NCI-H526 treated with DMSO at 0.1 percent for 48 hours (cell line): ENCODE results near the gene HPS4.

Source experiments
- DNase-seq: peaks from one replicate; lab custom pipeline; 2025; lab: John Stamatoyannopoulos, UW

Gene HPS4

DNA sequence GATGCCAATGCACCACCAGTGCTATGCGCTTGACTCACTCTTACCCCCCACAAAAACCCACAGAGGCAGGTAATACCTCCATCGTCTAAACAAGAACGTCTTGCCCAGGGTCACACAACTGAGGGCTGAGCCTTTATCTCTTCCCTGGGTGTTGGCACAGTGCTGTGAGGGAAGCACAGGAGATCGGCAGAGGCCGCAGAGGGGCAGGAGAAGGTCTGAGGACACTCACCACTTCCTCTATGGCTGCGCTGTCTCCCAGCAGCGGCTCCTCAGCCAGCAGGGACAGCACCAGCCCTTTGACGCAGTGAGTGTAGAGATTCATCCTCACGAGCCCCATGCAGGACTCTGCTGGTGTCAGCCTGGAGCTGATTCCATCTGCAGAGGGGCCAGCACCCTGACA, 19.9 kb downstream of the HPS4 start:
- DNase-seq: no peak

DNA sequence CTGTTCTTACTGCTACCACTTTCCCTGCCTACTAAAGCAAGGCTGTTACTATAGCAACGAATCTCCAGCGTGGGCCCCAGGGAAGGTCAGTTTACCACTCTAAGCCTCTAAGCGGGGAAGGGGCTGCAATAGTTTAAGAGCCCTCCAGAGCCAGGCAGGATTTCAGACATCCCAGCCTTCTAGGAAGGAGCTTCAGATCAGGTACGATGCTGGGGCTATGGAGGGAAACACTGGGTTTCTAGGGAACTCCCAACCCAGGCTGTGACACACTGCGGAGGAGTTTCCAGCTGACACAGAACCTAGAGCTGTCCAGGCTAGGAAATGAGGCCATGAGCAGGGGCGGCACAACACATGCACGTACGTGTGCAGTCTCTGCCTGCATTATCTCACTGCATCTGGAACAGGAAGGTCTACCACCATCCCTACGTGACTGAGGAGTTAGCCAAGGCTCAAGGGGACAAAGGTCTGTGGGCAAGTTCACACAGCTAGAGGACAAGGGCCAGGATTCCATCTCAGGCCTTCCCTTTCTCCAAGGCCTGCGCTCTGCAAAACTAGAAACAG, 20.4 kb downstream of the HPS4 start:
- no peak for DNase-seq

DNA sequence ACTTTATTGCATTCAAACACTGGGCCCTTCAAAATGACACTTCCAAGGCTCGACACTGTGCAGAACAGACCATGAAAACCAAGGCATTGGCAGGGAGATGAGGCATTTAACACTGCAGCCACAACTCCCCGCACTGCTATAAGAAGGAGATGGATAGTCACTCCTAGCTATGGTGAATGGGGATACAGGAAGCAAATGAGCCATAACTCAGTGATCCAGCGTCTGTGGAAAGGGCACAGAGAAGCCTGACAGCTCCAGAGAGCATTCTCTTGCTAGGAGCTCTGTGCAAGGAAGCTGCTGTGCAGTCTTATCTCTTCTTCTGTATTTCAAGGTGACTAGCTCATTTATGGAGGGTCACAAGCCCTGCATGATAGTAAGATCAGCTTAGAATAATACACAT, 20.9 kb downstream of the HPS4 start:
- DNase-seq: no peak

DNA sequence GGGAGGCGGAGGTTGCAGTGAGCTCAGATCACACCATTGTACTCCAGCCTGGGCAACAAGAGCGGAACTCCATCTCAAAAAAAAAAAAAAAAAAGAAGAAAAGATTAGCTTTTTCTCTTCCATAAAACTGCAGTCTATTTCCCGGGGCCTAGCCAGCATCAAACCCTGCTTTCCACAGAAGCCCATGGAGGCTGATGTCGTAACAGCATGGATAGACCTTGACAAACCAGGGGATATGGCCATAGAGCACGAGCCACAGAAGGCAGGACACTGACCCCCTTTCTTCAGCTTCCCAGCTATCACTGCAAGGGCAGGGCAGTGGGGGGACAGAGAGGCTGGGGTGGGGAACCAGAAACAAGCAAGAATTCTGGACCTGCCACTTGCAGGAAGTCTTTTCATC, 21.5 kb downstream of the HPS4 start:
- DNase-seq: no peak

DNA sequence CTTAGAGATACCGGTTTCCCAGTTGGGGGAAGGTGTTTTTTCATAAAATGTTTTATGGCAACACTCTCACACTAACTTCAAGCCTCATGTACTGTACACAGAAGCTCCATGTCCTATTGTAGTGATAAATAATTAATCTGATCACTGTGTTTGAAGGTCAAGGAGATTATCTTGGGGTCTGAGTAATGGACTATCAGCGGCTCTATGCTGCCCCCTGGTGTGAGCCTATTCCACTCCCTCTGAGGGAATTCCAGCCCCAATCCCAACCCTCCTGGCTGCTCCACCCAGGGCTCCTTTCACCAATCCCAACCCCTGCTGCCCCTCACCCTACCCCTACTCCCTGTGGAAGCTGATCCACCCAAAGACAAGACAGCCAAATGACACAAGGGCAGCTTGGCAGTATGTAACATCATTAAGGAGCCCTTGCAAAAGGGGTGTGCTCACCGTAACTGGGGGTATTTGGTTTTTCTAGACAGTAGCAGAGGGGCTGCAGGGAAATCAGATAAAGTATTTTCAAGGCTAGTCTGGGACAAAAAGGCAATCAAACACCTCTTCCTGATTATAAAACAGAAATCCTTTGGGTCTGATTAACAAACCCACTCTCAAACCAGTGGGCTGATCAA, 22.3 kb downstream of the HPS4 start:
- DNase-seq: peak; percentile 5

DNA sequence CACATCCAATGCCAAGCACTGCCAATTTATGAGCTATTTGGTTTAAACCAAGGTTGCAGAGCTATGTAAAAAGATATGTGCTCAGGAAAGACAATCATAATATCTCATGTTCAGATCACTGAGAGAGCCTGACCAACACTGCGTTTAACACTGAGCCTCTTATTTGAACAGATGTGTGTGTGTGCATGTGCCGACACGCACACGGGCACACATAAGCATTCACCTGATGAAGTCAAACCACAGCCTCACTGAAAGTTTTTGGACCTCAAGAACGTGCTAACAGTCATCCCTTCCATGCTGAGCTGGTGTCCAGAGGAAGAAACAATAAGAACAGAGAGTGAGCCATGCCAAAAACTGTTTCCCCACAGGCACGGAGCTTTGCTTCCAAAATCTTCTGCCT, 23.4 kb downstream of the HPS4 start:
- no peak for DNase-seq

DNA sequence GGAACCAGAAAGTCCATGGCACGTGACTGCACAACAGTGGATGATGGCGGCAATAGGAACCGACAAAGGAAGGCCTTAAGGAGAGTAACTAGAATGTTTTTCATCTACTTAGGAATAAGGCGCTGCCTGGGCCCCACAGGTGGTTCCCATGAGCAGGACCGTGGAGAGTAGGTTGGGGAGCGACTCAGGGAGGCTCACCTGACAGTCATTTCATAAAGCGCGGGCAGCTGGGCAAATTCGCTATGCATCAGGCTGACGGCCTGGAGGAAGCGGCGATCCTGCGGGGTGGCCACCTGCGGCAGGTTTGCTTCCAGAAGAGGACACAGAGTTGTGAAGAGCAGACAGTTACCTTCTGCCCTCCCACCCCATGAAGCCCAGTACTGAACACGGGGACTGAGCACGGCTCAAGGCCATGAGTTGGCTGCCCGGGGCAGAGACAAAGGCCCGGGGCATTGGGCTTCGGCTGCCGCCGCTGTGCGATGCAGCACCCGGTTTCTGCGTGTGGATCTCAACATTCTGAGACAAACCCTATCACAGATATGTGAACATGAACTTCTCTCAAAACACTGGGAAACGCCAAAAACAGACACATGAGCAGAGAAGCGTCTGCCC, 25.8 kb downstream of the HPS4 start:
- DNase-seq: no peak

DNA sequence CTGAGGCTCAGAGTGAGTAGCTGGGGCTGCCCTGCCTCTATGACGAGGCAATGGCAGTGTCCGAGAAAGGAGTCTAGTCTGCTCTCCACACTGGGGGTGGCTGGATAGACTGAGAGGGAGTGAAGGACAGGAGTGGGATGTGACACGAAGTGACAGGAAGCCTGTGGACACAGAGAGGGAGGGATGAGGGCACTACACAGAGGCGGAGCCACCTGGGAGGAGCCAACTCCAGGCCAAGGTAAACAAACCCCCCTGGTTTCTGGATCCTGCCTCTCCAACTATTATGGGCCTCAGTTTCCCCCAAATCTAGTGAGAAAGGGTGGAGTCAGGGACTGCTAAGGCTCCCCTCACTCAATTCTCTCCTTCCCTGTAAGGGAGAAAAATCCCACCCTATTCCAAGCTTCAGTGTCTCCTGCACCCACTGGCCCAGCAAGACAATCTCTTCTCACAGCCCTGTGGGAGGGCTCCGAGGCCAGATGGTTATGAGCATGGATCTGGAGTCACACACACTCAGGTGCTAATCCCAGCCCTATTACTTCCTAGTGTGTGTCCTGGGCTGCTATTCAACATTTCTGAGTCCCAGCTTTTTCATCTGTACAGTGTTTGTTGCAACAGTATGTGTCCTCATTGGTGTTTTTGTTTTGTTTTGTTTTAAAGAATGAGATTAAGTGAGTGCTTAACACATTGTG, 29.6 kb downstream of the HPS4 start:
- no peak for DNase-seq

DNA sequence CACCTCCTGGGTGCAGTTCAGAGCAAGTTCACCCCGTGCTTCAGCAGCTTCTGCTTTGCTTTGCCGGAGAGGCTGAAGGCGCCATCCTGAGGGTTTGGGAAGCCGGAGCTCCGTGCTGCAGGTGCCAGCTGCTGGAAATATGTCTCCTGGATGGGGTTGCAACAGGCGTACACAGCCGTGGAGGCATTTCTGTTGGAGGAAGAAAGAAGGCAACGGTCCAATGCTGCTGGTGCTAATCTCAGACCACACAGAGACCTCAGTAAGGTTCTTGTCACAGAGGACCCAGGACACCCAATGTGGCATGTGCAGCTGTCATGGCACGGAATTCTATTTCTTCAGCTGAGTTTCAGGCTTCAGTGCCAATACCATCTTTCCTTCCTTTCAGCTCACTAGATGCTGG, 30.4 kb downstream of the HPS4 start:
- no peak for DNase-seq

DNA sequence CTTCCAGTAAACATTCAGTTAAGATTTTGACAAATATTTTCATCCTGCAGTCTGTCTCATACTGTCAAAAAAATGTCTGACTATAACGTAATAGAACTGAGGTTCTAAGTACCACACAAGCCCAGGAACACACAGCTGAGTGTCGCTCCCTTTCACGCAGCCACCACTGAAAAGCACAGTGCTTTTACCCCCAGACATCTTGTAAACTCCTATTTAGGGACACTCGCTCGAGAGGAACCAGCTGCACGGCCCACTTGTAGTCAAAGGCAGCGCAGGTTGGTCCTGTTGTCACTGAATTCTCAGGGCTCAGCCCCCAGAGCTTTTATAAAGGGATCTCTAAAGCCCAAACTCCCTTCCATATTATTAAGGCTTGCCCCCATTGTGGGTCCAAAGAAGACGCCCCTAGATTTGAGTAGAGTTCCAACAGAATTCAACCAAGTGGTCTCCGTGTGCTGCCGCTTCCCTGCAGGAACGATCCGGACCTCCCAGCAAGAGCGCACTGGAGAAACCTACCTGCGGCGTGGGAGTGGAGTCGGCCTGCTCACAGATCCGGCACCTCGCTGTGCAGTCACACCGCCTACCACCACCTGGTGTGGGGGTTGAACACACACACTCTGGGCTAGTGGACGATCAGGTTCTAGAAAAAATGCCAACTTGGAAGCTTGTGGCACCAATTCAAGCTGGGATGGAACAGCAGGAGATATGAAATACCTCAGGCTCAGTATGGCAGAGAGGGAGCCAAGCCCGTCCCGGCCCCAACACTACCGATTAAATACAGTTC, 31.2 kb downstream of the HPS4 start:
- DNase-seq: no peak

DNA sequence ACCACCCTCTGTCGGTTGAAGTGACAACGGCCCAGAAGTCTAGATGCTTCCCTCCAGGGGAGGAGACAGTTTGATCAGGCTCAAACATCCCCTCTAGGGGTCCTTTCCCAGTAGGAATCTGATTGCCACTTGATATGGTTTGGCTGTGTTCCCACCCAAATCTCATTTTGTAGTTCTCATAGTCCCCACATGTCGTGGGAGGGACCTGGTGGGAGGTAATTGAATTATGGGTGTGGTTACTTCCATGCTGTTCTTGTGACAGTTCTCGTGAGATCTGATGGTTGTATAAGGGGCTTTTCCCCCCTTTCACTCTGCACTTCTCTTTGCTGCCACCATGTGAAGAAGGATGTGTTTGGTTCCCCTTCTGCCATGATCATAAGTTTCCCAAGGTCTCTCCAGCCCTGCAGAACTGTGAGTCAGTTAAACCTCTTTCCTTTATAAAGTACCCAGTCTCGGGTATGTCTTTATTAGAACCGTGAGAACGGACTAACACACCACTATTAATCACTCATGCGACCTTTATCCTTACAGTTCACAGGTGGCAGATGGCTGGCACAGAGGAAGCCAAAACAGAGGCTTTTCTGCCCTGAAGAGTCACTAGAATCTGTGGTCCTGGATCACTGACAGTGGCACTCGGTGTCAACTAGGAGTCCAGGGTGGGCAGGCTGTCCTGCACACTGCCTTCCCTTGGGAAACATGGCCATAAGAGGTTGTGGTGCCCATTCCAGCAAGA, 33.0 kb downstream of the HPS4 start:
- no peak for DNase-seq

DNA sequence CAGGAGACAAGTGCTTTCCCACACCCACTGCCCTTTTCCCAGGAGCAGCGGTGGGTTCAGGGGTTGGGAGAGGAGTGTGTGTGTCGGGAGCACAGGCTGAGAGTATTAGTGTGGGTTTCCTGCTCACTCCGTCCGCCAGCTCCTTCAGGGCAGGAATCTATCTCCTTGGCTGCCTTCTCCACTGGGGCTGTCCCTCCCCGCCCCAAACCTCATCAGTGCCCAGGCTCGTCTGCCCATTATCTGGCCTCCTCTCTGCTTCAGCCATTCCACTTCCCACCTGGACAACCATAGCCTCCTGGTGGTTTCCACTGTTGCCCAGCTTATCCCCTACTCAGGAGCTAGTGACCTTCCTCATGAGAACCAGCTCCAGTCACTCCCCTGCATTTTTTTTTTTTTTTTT, 34.6 kb downstream of the HPS4 start:
- no peak for DNase-seq

DNA sequence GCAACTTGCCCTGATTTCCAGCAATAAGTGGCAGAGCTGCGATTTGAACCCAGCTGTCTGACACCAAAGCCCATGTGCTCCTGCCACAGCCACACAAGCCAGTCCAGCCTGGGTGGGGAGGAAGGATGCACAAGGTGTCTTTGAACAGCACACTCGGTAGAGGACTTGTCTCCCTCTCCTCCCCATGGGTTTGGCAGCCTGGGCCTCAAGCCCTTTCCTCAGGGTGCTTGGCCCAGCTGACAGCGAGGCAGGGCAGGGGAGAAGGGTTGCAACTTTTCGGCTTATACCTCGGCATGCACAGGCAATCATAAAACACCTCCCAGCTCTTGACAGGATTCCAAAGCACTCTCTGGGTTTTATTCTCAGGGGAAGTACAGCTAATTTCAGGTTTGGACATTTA, 35.2 kb downstream of the HPS4 start:
- no peak for DNase-seq

DNA sequence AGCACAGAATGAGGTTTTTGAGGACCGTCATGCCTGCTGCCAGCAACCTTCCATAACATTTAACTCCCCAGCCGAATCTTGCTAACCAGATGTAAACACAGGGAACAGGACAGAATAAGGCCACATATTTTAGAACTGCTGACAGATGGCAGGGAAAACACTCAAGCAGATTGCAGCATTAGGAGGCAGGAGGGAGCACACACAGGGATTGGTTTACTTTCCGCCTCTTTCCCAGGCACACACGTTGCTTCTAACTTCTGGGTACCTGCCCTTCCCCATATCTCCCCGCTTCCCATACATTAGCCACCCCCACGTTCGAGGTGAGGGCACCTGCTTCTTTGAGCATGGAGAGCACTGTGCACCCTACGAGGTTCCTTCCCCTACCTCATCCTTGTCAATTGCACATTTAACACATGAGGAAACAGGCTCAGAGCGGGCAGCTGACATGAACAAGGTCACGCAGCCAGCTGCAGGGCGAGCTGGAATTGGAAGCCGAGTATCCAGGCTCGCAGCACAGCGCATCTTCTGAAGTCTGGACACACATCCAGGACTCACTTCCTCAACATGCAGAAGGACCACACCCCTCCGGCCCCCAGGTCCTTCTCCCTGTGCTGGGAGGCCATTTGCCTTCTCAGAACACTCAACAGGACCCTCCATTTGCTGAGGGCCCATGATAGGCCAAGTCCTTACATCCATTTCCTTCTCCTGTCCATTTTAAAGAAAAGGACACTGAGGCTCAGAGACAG, 35.8 kb downstream of the HPS4 start:
- DNase-seq: no peak

DNA sequence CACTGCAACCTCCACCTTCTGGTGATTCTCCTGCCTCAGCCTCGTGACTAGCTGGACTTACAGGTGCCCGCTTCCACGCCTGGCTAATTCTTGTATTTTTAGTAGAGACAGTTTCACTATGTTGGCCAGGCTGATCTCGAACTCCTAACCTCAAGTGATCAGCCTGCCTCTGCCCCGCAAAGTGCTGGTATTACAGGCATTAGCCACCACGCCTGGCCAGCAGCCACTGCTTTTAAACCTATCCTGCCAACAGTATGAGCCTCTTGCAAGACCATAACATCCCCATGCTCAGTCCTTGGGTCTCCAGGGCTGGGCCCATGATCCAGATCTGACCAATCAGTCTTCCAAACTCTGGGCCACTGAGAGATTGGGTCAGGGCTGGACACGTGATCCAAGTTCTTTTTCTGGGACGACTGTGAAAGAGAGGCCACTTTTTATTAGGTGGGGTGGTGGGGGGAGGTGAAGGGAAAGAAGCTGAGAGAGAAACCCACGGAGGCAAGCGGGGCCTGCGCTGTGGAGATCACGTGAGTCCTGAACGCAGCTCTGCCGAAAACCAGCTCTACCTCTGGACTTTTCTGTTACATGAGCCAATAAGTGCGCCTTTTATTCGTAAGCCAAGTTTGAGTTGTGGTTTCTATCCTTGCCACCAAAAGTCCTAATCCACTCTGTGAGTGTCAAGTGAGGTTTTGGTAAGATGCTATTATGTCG, 36.6 kb downstream of the HPS4 start:
- no peak for DNase-seq

DNA sequence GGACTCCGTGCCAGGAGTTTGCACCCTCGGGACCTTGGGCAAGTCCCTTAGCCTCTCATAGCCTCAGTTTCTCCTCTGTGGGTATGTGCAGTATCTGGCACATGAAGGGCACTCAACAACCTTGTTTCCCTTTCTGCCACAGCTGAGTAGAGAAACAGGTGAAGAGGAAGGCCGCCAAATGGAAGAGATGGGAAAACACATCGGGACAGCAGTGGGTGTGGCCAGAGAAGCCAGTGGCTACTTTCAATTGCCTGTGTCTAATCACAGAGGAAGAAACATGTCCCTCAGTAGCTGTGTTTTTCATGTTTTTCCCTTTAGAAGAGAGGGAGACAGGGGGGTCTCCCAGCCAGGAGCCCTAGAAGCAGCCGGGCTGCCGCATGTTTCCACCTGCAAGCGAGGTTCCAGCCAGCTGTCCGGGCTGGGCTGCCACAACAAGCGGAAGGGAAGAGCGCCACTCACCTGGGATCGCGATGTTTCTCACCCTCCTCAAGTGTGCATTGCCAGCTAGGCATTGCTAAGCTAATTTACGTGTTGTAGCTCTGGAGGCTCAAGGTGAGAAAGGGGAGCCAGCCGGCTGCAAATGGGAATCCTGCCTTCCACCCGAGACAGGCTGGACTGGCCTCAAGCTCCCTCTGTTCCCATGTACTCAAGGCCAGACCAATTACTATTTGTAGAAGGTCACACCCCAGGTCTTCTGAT, 37.9 kb downstream of the HPS4 start:
- no peak for DNase-seq

DNA sequence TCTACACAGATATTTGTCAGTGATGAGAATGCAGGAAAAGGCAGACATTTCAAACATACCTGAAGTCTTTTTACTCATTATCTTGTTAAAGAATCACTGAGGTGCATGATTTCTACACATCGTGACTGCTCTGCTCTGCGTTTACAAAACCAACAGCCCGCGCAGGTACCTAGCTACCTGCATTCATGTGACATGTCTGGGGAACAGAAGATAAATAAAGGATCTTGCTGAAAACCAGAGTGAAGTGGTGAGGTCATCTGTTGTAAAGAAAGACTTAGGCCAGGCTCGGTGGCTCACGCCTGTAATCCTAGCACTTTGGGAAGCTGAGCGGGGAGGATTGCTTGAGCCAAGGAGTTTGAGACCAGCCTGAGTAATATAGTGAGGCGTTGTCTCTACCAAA, 38.8 kb downstream of the HPS4 start:
- no peak for DNase-seq

DNA sequence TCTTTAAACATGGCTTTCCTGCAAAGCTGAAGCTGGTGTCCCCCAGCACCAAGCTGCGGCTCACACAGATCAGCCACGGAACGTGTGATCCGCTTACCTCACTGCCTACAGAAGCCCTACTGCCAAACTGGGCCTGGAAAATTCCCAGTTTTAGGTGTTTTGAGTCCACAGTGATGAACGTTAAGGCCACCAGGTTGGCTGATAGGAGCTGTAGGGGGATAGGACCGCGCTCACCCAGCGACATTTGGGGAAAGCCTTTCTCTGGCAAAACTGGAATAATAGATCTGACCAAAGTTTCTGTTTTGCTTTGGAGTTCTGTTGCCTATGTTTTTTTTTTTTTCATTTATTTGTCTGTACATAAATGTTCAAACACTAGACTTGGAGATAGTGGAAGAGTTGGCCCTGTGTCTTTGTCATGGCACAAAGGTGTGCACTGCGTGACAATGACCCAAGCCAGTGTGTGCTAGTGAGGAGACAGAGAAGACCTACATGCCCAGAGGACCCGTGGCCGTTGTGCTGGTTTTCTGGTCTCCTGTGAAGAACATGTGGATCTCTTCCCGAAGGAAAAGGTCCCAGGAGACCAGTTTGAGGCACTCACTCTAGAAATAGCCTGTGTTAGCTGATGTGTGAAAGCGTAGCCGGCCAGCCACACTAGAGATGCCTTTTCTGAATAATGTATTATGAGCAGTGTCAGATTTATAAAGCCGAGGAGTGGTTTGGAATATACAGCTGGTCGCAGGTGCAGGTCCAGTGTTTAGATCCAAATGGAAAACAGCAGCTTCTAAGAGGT, 39.5 kb downstream of the HPS4 start:
- peak; percentile 35 for DNase-seq
